ENCODE results near the gene PRKCE.

Gene PRKCE

DNA sequence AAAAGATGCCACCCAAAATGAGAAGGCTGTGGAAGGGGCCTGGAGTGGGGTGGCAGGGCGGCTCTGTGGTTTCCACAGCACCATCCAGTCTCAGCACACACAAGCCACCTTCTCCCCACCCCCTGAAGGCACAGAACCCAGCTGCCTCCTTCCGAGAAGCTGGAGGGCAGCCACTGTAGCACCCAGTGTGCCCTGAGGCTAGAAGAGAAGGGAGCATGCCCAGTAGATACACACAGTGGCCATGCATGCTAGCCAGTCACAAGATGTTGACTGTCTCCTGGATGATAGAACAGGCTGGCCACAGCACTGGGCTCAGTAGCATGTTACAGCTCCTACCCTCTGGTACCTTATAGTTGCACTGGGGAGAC lies 496.9 kb downstream of the PRKCE start:
- TF ChIP-seq, protein P1, sequence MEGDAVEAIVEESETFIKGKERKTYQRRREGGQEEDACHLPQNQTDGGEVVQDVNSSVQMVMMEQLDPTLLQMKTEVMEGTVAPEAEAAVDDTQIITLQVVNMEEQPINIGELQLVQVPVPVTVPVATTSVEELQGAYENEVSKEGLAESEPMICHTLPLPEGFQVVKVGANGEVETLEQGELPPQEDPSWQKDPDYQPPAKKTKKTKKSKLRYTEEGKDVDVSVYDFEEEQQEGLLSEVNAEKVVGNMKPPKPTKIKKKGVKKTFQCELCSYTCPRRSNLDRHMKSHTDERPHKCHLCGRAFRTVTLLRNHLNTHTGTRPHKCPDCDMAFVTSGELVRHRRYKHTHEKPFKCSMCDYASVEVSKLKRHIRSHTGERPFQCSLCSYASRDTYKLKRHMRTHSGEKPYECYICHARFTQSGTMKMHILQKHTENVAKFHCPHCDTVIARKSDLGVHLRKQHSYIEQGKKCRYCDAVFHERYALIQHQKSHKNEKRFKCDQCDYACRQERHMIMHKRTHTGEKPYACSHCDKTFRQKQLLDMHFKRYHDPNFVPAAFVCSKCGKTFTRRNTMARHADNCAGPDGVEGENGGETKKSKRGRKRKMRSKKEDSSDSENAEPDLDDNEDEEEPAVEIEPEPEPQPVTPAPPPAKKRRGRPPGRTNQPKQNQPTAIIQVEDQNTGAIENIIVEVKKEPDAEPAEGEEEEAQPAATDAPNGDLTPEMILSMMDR (conservative IDR thresholded peaks at IDR 0.05; ENCODE audit: low read depth, low read length), result no peak
- DNase-seq (ENCODE audit: low read depth), result no peak
- H3K4me3 ChIP-seq (ENCODE audit: low read length), result no peak overlapping the region

DNA sequence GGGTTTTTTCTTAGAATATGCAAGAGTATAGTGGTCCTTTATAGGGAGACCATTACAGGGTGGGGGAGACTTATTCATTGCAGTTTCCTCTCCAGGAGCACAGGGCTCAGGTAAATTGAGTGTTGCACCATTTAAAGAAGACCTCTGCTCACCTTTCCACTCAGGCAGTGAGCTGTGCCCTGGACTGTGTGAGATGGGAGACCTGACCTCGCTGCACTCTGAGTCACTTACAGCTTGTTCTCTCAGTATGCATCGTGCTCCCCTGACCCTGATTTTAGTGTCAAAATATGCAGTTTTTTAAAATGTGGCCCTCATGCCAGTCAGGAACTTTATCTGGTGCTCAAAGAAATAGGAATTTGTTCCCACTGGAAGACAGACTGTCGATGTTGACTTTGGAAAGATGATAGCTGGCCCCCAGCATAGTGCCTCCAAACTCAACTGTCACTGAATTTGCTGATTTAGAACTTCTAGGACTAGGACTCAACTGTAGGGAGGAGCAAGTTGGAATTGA lies 499.0 kb downstream of the PRKCE start:
- TF ChIP-seq, protein P1 (conservative IDR thresholded peaks at IDR 0.05; ENCODE audit: low read depth, low read length), result no peak
- no peak overlapping the region for H3K4me3 ChIP-seq (ENCODE audit: low read length)
- no peak for DNase-seq (ENCODE audit: low read depth)

DNA sequence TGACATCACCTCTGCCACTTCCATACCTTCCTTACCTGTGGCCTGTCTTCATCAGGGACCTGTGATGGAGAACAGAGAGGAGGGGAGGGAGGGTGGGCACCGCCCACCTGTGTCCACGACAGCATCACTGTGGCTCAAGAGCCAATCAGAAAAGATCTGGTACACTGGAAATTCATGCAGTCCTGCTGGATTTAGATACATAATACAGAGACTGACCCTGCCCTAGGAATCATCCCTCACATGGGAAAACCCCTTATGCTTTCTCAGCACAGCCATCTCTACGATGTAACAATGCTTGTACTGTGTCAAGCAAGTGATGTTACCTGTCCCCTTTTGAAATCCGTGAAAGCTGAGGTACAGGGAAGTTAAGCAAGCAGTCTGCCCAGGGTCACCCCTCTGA lies 500.1 kb downstream of the PRKCE start:
- no peak overlapping the region for H3K4me3 ChIP-seq (ENCODE audit: low read length)
- TF ChIP-seq, protein P1 (conservative IDR thresholded peaks at IDR 0.05; ENCODE audit: low read depth, low read length), result no peak
- no peak for DNase-seq (ENCODE audit: low read depth)

DNA sequence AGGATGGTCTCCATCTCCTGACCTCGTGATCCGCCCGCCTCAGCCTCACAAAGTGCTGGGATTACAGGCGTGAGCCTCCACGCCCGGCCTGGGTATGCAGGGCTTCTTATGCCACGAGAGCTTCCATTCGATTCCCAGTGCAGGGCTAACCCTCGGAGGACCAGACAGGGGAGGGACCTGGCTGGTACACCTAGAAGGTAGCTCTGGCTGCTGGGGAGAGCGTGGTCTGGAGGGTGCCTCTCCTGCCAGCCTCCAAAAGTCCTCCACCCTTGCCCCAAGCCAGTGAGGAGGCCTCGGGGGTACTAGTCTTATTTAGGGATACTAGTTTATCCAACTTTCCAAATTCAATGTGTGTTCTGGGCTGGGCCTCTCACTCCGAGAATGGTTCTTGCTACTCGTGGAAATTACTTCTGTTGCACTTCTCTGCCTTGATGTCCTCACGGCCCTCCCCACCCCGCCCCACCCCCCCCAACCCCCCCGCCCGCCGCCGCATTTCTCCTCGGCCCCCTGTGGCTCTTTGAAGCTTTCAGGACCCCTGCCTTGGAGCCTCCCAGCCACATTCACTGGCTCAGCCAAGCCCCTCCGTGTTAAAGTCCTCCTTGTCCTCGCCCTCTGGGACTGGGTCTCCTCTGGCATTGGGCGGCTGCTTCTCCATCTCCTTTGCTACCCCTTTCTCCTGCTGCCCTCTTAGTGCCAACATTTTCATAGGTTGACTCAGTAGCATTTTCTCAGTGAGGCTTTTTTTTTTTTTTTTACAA lies 502.7 kb downstream of the PRKCE start:
- no peak overlapping the region for H3K4me3 ChIP-seq (ENCODE audit: low read length)
- TF ChIP-seq, protein P1 (conservative IDR thresholded peaks at IDR 0.05; ENCODE audit: low read depth, low read length), result no peak
- DNase-seq (ENCODE audit: low read depth), result no peak

DNA sequence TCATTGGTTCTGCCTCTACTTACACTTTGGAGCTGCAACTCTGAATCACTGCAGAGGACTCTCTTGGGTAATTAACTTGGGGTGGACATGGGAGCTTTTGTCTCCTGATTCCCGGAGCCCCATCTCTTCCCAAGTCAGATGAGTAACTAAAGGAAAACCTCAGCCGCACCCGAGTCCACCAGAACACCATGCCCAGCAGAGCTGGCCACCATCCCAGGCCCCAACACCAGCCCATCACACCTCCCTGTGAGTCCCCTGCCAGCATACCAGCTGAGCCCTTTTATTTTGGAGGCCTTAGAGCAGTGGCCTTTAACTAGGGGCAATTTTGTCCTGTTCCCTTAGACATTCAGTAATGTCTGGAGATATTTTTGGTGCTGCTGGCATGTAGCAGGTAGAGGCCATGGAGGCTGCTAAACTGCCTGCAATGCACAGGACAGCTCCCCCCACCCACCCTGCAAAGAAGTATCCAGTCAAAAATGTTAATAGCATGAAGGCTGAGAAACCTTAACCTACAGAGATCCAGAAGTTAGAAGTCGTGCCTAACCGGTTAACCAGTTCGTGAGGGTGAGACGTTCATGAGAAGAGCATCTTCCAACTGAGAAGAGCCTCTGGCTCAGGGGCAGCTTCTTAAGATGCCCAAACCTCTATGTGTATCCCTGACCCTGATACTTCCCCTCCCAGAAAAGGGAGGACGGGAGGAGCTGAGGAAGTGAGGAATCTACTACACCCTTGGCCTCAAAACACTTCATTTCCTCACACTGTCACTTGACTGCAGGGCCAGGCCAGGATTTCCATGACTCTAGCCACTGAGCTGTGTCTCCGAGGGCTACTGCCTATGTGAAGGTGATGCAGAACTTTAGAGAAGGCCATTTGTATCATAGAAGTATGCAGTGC lies 505.8 kb downstream of the PRKCE start:
- H3K4me3 ChIP-seq (ENCODE audit: low read length), result no peak overlapping the region
- TF ChIP-seq, protein P1 (conservative IDR thresholded peaks at IDR 0.05; ENCODE audit: low read depth, low read length), result no peak
- no peak for DNase-seq (ENCODE audit: low read depth)

DNA sequence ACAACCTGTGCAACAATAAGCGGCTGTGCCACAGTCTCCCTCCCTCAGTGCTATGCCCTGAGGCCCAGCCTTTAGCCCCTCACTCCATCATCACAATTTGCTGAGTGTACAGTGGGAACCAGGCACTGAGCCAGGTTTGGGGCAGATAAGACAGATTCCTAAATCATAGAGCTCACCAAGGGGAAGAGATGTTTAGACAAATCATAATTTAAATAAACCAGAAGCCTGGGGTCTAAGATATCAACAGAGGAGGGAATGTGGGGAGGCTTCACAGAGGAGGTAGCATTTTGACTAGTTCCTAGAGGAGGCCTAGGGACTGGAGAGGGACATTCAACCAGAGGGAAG lies 506.5 kb downstream of the PRKCE start:
- no peak overlapping the region for H3K4me3 ChIP-seq (ENCODE audit: low read length)
- DNase-seq (ENCODE audit: low read depth), result no peak

More for the DNA sequence above, 506.5 kb downstream of the PRKCE start:
- TF ChIP-seq, protein P1 (conservative IDR thresholded peaks at IDR 0.05; ENCODE audit: low read depth, low read length), result no peak
